Medulla oblongata (tissue), 1 donor: ENCODE results near the gene KIF26A.
"Not testable (repeated sequence)": the region's sequence is repeated elsewhere in the genome, so short reads cannot be mapped to it uniquely, and the experiment has no call there.

Experiments
- DNase-seq: peaks from one replicate; pipeline ENCODE4 v3.0.0-alpha.2; 2015; ENCODE audit errors: extremely low spot score

KIF26A gene

DNA sequence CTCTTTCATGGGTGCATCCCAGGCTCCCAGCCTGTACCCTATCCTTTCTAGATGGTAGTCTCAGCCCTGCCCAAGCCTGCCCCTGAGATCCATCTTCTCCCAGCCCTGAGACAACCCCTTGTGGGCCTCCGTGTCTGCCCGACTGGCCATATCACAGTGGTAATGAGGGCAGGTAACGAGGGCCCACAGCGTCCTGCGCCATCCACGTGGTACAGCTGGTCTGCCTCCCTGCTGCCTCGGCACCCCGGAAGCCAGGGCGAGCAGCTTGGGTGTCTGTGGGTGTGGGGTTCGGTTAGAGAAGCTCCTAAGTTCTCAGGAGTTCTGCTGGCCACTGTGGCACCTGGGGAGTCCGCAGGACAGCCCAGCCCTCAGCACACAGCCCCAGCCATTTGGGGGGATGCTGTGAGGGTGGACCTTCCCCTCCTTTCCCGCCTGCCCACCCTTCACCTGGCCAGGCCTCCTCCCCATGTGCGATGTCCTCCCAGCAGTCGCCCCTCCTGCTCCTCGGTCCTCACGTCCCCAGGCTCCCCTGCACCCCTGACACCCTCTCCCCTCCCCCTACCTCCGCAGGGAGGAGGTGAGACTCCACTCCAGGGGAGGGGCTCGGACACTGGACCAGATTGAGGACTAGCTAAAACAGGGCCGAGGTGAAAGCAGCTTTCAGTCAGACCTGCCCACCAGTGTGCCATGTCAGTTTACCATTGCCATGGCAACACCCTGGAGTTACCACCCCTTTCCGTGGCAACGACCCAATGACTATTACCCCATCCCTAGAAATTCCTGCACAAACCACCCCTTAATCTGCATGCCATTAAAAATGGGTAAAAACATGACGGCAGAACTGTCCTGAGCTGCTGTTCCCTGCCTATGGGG lies 69.0 kb downstream of the KIF26A start:
- no peak for DNase-seq

DNA sequence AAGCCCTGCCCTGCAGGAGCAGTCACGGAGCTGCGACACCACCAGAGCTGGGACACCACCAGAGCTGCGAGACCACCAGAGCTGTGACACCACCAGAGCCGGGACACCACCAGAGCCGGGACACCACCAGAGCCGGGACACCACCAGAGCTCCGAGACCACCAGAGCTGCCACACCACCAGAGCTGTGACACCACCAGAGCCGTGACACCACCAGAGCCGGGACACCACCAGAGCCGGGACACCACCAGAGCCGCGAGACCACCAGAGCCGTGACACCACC lies 69.6 kb downstream of the KIF26A start:
- DNase-seq: not testable (repeated sequence)

DNA sequence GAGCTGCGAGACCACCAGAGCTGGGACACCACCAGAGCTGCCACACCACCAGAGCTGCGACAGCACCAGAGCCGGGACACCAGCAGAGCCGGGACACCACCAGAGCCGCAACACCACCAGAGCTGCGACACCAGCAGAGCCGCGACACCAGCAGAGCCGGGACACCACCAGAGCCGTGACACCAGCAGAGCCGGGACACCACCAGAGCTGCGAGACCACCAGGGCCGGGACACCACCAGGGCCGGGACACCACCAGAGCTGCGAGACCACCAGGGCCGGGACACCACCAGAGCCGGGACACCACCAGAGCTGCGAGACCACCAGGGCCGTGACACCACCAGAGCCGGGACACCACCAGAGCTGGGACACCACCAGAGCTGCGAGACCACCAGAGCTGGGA lies 69.9 kb downstream of the KIF26A start:
- DNase-seq: not testable (repeated sequence)

DNA sequence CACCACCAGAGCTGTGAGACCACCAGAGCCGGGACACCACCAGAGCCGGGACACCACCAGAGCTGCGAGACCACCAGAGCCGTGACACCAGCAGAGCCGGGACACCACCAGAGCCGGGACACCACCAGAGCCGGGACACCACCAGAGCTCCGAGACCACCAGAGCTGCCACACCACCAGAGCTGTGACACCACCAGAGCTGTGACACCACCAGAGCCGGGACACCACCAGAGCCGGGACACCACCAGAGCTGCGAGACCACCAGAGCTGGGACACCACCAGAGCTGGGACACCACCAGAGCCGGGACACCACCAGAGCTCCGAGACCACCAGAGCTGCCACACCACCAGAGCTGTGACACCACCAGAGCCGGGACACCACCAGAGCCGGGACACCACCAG lies 70.7 kb downstream of the KIF26A start:
- DNase-seq: not testable (repeated sequence)

DNA sequence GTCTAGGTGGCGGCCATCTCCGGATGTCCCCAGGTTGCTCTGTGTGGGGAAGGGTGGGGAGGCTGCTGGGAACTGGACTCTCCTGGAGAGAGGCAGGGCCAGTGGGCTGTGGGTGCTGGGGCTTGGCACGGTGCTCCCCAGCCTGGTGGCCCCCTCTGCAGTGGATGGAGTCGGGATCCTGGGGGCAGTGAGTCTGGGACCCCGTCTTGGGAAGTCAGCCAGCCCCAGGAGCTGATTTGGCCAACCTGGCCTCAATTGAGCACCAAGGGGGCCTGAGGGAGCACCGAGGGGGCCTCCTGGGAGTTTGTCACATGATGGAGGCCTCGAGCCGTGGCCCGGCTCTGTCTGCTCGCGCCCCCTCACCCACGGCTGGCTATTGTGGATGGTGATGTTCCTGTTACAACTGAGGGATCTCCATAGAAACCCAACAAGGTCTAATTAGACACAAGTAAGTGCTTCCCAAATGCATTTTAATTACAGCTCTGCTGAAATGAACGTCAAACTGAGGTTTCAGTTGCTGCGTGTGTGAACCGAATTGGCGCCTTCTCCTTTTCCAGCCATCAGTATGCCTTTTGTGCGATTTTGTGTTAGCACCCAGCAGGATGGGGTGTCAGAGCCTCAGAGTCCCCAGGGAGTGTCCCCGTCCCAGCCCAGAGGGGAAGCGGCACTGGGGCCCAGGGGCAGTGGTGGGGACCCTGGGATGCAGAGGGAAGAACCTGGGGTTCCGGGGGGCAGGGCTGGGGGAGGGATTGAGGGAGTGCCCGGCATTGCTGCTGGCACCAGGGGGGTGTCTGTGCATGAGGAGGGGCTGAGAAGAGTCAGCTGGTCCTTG lies 71.8 kb downstream of the KIF26A start:
- DNase-seq: no peak

DNA sequence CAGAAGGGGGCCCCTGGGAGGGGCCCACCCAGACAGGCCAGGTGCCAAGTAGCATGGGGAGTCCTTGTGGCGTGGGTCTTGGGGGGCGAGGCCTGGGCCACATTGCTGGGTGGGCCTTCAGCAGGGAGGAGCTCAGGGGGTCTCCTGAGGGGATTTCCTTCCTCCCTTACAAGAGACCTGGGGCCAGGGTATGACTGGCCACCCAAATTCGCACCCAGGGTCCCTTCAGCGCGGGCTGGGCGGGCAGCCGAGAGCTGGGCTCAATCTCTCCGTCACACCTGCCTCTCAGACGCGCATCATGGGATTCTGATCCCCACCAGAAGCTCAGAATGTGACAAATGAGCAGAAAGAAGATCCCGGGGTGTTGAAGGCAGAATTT lies 72.4 kb downstream of the KIF26A start:
- no peak for DNase-seq

DNA sequence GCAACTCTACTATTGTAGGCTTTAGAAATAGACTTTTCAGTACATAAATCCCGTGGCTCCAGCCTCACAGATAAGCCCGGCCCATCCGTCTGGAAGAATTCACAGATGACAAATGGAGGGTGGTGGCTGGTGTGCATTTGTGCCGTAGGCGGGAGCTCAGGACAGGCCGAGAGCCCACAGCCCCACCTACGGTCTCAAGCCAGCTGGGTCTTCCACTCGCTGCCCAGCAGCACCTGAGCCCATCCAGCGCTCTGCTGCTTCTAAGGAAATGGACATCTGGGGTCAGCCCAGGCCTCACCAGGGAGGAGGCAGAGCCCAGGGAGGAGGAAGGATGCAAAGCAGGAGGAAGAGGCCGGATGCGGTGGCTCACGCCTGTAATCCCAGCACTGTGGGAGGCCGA lies 72.8 kb downstream of the KIF26A start:
- no peak for DNase-seq

DNA sequence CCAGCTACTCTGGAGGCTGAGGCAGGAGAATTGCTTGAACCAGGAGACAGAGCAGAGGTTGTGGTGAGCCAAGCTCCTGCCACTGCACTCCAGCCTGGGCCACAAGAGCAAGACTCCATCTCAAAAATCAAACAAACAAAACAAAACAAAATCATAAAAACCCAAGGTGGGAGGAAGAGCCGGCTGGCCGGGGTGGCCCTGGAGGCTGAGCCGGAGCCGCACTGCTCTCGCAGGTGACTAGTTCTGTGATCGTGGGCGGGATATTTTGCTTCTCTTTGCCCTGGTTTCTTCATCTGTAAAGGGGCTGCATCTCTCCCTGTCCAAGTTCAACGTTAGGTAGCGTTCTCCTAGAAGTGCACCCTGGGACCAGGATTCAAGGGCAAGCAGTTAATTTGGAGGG lies 73.4 kb downstream of the KIF26A start:
- DNase-seq: no peak

DNA sequence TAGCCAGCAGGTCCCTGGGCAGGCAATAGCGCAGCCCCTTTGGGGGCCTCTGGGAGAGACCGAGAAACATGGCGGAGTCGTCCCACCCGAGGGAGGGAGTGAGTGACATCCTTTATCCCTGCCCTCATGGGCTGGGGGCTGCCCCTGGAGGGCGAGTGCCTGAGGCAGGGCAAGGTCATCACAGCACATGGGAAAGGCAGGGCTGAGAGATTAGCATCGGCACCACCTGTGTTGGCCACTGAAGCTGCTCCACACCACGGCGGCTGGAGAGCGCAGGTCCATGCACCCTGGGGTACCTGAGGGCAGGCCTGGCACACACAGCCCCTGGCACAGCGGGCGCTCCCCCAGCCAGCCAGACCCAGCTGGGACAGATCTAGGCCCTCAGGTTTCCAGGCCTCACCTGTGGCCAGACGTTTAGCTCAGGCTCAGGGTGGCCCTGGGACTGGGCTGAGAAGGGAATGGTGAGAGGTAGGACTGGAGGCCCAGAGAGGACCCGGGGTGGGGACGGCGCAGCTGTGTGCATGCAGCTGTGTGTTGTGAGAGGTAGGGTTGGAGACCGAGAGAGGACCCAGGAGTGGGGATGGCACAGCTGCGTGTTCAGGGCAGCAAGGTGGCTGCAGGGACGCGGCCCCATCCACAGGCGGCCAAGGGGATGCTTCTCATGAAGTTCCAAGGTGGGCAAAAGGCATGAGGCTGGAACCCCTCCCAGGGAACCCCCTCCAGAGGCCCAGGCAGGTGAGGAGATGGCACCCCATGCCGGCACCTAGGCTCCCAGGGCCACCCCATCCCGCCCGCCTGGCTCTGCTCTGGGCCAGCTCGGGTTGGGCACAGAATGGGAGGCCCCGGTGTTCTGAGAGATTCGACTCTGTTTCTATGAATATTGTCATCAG lies 74.1 kb downstream of the KIF26A start:
- DNase-seq: no peak

DNA sequence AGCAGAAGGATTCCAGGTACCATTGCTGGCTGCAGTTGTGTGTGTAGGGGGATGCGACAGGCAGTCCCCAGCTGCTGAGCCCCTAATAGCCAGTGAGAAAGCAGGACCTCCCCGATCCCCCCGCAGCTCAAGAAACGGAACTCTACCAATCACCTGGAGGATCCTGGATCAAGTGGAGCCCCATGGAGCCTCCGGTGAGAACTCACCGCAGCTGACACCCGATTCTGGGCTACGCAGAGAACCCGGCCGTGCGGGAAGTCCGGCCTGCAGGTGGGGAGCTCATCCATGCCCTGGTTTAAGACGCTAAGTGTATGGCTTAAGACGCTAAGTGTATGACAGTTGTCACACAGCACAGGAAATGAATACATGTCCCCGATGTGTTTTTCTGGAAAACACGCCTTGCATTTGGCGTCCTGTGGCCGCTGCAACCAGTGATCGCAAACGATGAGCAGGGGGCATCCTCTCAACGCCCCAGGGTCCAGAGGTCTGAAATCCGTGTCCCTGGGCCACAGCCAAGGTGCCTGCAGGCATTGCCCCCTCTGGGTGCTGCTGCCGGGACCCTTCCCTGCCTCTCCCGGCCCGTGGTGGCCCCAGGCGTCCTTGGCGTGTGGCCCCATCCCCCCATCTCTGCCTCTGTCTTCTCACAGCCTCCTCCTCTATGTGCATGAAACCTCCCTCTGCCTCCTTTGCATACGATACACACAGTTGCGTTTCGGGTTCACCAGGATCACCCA lies 75.1 kb downstream of the KIF26A start:
- DNase-seq: no peak

DNA sequence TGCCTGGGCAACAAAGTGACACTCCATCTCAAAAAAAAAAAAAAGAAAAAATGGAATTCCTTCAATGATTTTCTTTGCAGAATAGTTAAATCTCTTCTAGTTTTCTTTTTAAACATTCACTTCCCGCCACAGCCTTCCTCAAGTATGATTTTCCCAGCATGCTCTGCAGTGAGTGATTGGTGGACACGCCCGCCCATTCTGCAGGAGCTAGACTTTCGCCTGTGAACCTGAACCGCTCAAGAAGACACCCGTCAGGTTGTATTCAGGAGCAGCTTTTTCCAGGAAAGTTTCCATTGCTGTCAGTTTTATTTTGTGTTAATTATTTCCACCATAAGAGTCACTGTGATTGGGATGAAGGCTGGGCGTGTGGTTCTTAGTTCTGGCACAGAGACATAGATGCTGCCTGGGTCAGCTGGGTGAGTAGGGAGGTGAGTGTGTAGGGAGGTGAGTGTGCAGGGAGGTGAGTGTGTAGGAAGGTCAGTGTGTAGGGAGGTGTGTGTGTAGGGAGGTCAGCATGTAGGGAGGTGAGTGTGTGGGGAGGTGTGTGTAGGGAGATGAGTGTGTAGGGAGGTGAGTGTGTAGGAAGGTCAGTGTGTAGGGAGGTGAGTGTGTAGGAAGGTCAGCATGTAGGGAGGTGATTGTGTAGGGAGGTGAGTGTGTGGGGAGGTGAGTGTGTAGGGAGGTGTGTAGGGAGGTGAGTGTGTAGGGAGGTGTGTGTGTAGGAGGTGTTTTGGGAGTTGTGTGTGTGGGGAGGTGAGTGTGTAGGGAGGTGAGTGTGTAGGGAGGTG lies 76.2 kb downstream of the KIF26A start:
- DNase-seq: no peak

DNA sequence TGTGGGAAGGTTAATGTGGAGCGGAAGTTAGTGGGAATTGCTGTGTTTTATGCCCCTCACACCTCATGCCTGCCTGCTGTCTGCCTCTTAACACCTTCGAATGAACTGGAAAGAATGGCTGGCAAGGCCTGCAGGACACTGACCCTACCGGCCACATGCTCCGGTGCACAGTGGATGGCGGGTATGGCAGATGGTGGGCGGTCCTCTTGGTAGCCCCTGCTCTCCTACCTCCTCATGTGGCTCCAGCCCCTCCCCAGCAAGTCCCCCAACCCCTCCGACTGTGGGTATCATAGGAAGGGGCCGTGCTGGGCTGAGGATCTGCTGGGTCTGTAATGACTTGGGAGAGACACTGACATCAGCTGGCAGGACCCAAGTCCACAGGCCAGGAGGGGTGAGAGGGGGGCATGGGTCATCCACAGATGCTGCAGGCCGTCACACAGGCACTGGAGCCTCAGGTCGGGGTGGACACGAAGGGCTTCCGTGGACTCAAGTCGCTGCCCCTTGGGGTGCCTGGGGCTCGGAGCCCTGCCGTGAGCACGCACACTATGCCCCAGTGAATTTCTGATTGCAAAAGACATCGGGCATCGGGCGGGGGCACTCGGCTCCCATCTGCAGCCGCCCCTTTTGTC lies 77.4 kb downstream of the KIF26A start:
- DNase-seq: no peak

DNA sequence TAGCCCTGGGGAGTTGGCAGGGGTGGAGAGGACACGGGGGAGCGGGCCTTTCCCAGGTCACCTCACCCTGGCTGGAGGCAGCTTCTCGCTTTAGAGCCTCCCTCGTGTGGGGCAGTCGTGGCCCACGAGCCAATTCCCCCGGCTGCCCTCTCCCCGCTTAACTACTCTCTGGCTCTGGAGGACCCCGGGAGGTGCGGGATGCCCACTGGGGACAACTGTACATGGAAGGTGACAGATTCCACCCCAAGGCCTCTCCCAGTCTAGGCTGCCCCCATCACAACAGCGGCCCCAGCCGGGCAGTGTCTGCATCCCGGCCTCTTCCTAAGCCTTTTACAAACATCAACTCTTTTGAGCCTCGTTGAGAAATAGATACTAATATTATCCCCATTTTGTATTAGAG lies 78.1 kb downstream of the KIF26A start:
- no peak for DNase-seq

DNA sequence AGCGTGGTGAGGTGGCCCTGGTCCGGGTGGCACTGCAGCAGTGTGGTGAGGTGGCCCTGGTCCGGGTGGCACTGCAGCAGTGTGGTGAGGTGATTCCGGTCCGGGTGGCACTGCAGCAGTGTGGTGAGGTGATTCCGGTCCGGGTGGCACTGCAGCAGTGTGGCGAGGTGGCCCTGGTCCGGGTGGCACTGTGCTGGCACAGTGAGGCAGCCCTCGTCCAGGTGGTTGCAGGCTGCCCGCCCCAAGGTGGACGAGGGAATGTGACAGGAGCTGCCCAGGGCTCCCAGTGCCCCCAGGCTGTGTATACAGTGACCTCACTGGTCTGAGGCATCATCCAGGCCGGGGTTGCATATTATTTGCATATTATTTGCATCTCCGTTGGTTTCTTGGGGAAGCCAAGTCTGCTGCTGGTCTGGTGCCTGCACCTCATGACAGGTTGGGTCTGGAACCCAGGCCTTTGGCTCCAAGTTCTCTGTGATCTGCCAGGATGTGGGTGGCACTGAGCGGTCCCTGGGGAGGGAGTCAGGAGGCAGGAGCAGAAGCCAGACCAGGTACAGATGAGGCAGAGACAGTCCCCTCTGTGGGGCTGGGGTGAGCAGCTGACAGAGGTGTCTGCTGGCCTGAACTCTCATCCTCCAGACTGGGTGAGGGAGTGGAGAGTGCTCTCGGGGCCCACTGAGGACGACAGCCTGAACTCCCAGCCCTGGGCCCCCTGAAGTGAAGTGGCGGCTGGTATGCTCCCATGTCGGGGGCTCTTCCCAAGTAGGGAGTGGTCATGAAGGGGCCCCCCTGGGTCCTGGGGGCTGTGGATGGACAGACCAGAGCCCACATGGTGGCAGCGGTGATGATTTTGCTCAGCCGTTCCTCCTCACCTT lies 79.3 kb downstream of the KIF26A start:
- DNase-seq: no peak

DNA sequence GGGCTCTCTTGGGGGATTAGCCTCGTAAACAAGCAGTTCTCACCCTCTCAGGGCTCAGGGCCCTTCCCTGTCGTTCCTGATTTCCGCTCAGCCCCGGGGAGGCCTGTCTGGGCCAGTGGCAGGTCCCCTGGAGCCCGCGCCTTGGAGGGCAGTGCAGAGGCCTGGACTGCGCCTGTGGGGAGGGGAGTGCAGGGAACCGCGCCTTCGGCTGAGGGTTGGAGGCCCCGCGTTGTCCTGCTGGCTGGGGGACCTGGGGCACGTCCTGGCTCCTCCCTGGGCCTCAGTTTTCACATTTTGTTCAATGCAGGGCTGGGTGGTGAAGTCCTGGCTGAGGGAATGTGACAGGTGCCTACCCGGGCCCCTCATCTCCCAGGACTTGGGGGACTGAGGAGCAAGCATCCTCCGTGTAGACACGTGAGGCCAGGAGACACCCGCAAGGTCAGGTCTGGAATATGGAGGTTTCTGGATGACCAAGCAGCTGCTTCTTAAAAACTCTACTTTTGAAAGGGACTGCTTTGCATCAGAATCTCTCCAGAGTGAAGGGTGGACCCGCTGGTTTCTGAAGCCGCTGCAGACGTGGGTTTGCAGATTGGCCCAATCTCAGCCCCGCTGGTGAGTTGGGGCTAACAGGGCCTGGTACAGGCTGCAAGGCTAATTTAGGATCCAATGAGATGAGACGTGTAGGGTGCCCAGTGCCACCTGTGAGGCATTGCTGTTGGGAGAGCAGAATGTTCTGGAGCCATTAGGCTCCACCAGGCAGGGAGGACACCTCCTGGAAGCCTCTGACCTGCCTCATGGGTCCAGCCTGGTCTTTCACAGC lies 80.2 kb downstream of the KIF26A start:
- DNase-seq: no peak

DNA sequence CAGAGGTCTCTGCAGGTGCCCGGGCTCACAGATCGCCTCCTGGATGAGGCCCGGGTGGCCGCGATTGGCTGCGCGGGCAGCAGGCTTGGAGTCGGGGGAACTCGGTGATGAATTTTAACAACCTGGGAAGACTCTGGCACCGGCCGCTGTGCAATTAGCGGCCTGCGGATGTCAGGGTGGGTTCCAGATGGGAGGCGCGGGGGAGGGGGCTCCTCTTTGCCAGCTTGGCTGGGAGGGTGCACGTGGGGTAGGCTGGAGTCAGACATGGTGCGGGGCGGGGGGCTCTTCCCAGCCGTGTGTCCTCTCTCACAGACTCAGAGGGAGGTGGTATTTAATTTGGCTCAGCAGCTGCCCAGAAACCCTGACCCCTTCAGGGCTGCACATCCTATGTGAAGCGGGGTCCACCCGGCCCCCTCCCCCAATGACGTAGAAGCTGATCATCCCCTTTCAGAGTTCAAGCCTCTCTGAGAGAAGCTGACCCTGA lies 81.4 kb downstream of the KIF26A start:
- DNase-seq: no peak

DNA sequence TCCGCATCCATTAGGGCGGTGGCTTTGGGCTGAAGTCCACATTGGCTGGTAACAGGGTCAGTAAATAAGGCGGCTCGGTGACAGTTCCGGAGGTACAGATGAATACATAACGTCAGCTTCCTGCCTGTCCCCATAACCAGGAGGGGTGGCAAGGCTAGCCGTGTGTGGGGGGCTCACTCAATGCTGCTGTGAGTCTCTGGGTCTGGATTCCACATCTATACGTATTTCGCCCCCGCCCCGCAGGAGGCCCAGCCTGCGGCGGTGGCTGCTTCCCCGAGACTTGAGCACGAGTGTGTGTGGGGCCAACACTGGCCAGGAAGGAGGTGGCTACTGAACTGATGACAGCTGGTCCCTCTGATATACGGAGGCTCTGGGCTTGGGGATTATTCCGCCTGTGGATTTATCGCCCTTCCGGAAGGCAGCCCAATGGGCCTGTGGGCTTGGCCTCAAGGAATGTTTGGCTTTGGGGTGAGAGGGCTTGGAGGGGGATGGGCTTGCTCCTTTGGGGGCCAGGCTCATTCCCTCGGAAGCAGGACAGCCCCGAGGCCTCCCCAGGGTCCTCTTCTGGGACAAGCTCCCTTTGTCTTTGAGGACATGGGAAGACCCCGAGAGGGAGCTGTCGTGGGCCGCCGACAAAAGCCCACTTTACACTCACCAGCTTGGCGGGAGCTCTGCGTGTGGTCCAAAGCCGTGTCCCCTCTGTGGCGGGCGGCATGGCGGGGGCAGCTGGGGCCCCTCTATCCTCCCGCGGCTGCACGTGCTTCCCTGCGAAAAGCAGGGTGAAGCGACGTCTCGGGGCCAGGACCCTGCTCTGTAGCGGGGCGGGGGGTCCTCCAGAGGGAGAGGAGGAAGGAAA lies 82.1 kb downstream of the KIF26A start:
- no peak for DNase-seq
